Keratinocyte (primary cell): ENCODE results near the gene SPOCD1. TPM values are rescaled to one million over a fixed set of nuclear protein-coding genes. Genes with fewer than 3 reads are reported as not detected.

Source experiments
- DNase-seq: peaks from one replicate; pipeline ENCODE4 v3.0.0-alpha.2; 2011; ENCODE audit warnings: low read depth, missing footprints, low spot score
- FAIRE-seq: peaks from 2 replicates; lab custom pipeline; 2011; peaks lifted over from hg19 to GRCh38; lab: Jason Lieb, UNC
- H2AFZ ChIP-seq: 2 replicates; pipeline ENCODE4 v1.6.0; 2012; ENCODE audit warnings: low read length, control low read depth, inconsistent platforms; ENCODE audit not compliant: control insufficient read depth
- H3K27ac ChIP-seq: 2 replicates; pipeline ENCODE4 v1.5.1; 2011; ENCODE audit warnings: low read length; ENCODE audit not compliant: control insufficient read depth, insufficient read depth
- H3K27me3 ChIP-seq: 3 replicates; pipeline ENCODE4 v1.6.0; 2011; ENCODE audit warnings: low read length; ENCODE audit not compliant: control insufficient read depth, insufficient read depth; ENCODE audit errors: extremely low read depth
- H3K36me3 ChIP-seq, 2 experiments: 2 replicates in 1 of 2; 3 replicates in 1 of 2; pipeline ENCODE4 v1.5.1; 2011; ENCODE audit warnings: low read length in 2 of 2, mild to moderate bottlenecking in 1 of 2; ENCODE audit not compliant: control insufficient read depth in 2 of 2, insufficient read depth in 2 of 2; ENCODE audit errors: extremely low read depth in 1 of 2
- H3K4me1 ChIP-seq: 3 replicates; pipeline ENCODE4 v1.5.1; 2011; ENCODE audit warnings: low read length; ENCODE audit not compliant: control insufficient read depth, insufficient read depth; ENCODE audit errors: extremely low read depth
- H3K4me2 ChIP-seq: 3 replicates; pipeline ENCODE4 v1.6.0; 2011; ENCODE audit warnings: low read depth, low read length; ENCODE audit not compliant: control insufficient read depth, insufficient read depth; ENCODE audit errors: extremely low read depth
- H3K4me3 ChIP-seq, 3 experiments: fragments of 200-600 bp in 1 of 3; sonication (generic) in 1 of 3; 2 replicates in 2 of 3; 3 replicates in 1 of 3; pipeline ENCODE4 v1.5.1; 2011 to 2016; ENCODE audit warnings: low read length in 3 of 3, mild to moderate bottlenecking in 3 of 3, control low read depth in 2 of 3, inconsistent platforms in 1 of 3, low read depth in 1 of 3, mixed read lengths in 1 of 3, mixed run types in 1 of 3, moderate library complexity in 1 of 3; ENCODE audit not compliant: control insufficient read depth in 2 of 3, insufficient read depth in 2 of 3; ENCODE audit errors: extremely low read depth in 1 of 3
- H3K79me2 ChIP-seq: 2 replicates; pipeline ENCODE4 v1.6.0; 2012; ENCODE audit warnings: low read length; ENCODE audit not compliant: control insufficient read depth, insufficient read depth
- H3K9ac ChIP-seq: 3 replicates; pipeline ENCODE4 v1.6.0; 2011; ENCODE audit warnings: low read length; ENCODE audit not compliant: control insufficient read depth, insufficient read depth; ENCODE audit errors: extremely low read depth
- H3K9me1 ChIP-seq: 3 replicates; pipeline ENCODE4 v1.6.0; 2011; ENCODE audit warnings: low read length; ENCODE audit not compliant: control insufficient read depth, insufficient read depth; ENCODE audit errors: extremely low read depth
- H3K9me3 ChIP-seq: 2 replicates; pipeline ENCODE4 v1.5.1; 2012; ENCODE audit warnings: low read depth, low read length; ENCODE audit not compliant: control insufficient read depth
- H4K20me1 ChIP-seq: 3 replicates; pipeline ENCODE4 v1.6.0; 2011; ENCODE audit warnings: low read length; ENCODE audit not compliant: control insufficient read depth, insufficient read depth; ENCODE audit errors: extremely low read depth
- CTCF ChIP-seq, 3 experiments: IDR thresholded peaks in 1 of 3; conservative IDR thresholded peaks in 1 of 3; optimal IDR thresholded peaks in 1 of 3; 2 replicates in 2 of 3; 3 replicates in 1 of 3; pipeline versions ENCODE3 to v1.5.1; 2011; ENCODE audit warnings: low read length in 3 of 3, mild to moderate bottlenecking in 3 of 3, moderate library complexity in 2 of 3, control low read depth in 1 of 3, inconsistent platforms in 1 of 3; ENCODE audit not compliant: insufficient read depth in 2 of 3; ENCODE audit errors: extremely low read depth in 1 of 3
- EZH2 ChIP-seq: IDR thresholded peaks from one replicate; pipeline ENCODE4 v1.6.1; 2012; ENCODE audit warnings: inconsistent platforms, mild to moderate bottlenecking, low read length, moderate library complexity
- dilution Hi-C: fragments of 300-500 bp; cut with MboI; formaldehyde crosslinking; loops from one replicate; pipeline ENCODE4 v1.7.0; 2020; ENCODE audit warnings: low sequenced_read_pairs; ENCODE audit not compliant: extremely low pct_ligation_motif_present
- polyA plus RNA-seq, 5 experiments: library from polyadenylated mRNA; depleted of rRNA in 3 of 5; stranded (reverse) in 3 of 5; stranded (forward) in 1 of 5; unstranded in 1 of 5; fragments of >200 nt; gene quantifications; 1 replicate in 1 of 5; 2 replicates in 3 of 5; 3 replicates in 1 of 5; pipeline versions ENCODE4 v1.2.1 to v1.2.3, GENCODE V29; 2011 to 2012; ENCODE audit warnings: missing spikeins in 2 of 5, low read depth in 1 of 5, low replicate concordance in 1 of 5

Gene SPOCD1
- polyA plus RNA-seq, 1 donor (not counting 4 experiments of a cell fraction or from before 2014, with no cell fraction given): 4.7 TPM

- H2AFZ ChIP-seq: no peak overlapping the region
- H3K27me3 ChIP-seq: peaks cover 3% of the 10 kb centered on the region
- no peaks in the 10 kb centered on the region for H3K36me3 ChIP-seq
- H3K4me1 ChIP-seq: no peaks in the 10 kb centered on the region
- no peaks in the 10 kb centered on the region for H3K9me1 ChIP-seq
- no peaks in the 10 kb centered on the region for H3K79me2 ChIP-seq
- no peaks in the 10 kb centered on the region for H3K9me3 ChIP-seq
- DNase-seq: no peak
- no peak overlapping the region for H3K4me3 ChIP-seq
- no peaks in the 10 kb centered on the region for H4K20me1 ChIP-seq
- FAIRE-seq: no peak
- no peak overlapping the region for H3K9ac ChIP-seq
- dilution Hi-C loops: no loop called here
- TF ChIP-seq CTCF (optimal IDR thresholded peaks at IDR 0.05 in 1 of 3, IDR thresholded peaks at IDR 0.05 in 1 of 3, conservative IDR thresholded peaks at IDR 0.05 in 1 of 3; ENCODE audit: extremely low read depth in 1 of 3, insufficient read depth in 2 of 3, low read length in 3 of 3): no peak
- H3K4me2 ChIP-seq: no peak overlapping the region
- H3K27ac ChIP-seq: no peak overlapping the region
These were observed 15.9 kb upstream of the SPOCD1 start for GRCh38 chr1:31831397-31832378.

- no peak overlapping the region for H3K9ac ChIP-seq
- H3K79me2 ChIP-seq: no peaks in the 10 kb centered on the region
- H3K27ac ChIP-seq: no peak overlapping the region
- FAIRE-seq: no peak
- no peaks in the 10 kb centered on the region for H3K9me1 ChIP-seq
- TF ChIP-seq CTCF (optimal IDR thresholded peaks at IDR 0.05 in 1 of 3, IDR thresholded peaks at IDR 0.05 in 1 of 3, conservative IDR thresholded peaks at IDR 0.05 in 1 of 3; ENCODE audit: extremely low read depth in 1 of 3, insufficient read depth in 2 of 3, low read length in 3 of 3): no peak
- TF ChIP-seq EZH2: no peak
- dilution Hi-C loops: no loop called here
- no peak overlapping the region for H2AFZ ChIP-seq
- H4K20me1 ChIP-seq: no peaks in the 10 kb centered on the region
- H3K27me3 ChIP-seq: no peaks in the 10 kb centered on the region
- no peaks in the 10 kb centered on the region for H3K4me1 ChIP-seq
- no peak for DNase-seq
- no peak overlapping the region for H3K4me3 ChIP-seq
- no peak overlapping the region for H3K4me2 ChIP-seq
- H3K36me3 ChIP-seq: no peaks in the 10 kb centered on the region
- no peaks in the 10 kb centered on the region for H3K9me3 ChIP-seq
These were observed 14.7 kb upstream of the SPOCD1 start for GRCh38 chr1:31830511-31830910.
